Kasumi-1 (cell line): ENCODE data around the gene BIRC5.
A peak's percentile ranks its signal among the peaks of the same experiment; 100 is the strongest.

Experiments
- DNase-seq, 2 experiments: peaks; one replicate each; lab custom pipeline; 2025; lab: John Stamatoyannopoulos, UW

BIRC5 gene

DNA sequence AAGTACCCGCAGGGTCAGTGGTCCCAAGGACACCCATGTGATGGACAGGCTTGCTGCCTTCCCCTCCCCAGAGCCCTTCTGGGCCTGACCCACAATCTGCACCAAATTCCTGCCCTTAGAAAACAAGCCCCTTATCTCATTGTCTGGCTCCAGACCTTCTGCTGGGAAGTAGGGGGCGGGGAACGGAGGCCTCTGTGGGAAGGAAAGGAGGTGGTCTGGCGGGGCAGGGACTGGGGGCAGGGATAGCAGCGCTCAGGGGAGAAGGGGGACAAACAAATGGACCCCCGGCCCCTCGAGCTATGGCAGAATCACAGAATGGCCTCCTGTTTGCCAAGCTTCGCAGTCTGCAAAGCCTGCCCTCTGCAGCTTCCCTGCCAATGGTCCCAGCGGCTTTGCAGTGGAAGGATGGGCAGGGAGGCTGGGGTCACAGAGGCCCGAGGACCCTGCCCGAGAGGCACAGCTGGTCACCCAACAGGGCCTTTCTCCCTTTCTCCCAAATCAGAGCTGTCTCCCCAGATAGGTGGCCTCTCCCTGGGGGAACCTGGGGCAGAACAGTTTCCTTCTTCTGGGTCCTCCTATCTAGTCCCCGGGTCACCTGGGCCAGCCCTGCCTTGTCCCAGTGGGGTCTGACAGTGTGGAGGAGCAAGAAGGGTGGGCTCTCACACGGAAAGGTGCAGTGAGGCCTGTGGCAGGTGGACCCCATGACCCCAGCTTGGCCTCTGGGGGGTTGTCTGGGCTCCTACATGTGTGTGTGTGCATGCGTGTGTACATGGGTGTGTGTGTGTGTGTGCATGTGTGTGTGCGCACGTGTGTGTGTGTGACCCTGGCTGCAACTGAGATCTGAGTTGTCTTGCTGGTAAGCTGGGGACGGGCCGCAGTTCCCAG lies 42.9 kb downstream of the BIRC5 start:
- DNase-seq = no peak

DNA sequence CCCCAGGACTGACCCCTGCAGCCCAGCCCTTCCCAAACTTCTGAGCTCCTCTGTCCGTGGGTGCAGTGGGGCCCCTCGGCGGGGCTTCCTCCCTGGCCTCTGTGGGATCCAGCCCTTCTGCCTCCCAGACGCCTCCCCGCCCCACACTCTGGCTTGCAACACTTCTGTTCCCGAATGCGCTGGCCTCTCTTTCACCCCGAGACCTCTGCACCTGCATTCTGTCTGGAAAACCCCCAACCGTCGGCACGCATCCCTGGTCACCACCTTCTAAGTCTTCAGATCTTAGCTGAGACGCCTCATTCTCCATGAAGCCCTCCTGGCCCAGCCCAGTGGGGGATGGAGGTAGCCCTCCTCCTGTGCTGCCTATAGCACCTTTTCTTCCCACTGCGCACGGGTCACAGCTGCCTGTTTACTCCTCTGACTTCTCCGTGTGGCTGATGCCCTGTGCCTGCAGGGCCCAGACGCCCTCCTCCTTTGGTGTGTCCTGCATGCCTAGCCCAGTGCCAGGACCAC lies 43.8 kb downstream of the BIRC5 start:
- peak; percentile 47 to 49 for DNase-seq

DNA sequence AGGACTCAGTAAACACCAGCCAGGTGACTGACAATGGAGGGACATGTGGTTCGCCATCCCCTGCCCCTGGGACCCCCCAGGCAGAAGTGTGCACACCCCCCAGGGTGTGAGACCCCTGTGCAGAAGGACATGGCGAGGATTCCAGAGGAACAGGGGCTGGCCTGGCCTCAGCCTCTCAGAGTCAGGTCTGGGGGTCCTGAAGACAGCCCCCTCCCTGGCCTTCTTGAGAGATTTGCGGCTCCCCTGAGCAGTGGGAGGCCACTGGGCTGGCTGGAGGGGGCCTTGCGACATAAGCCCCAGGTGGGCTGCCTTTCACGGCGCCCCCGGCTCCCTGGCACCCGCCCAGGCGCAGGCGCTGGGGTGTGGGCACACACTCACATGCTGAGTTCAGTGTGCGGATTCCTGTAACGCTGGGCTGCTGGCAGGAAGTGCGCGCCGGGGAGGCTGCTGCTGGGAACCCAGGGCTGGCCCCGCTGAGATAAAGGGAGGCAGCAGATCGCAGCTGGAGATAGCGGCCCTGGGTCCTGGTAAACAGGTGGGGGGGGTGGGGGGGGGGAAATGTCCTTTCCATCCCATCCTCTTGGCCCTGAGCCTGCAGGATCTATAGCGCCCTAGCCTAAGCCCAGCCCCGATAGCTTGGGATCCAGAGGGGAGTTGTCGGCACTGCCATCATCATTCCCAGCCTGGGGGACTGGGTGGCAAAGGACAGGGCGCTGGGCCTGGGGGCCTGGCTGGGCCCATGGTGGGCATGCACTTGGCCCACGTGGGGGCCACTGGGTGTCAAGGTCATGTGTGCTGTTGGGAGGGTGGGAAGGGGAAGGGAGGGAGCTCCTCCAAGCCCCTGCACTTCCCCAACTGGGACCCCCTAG lies 44.5 kb downstream of the BIRC5 start:
- DNase-seq = peak; percentile 84 to 87

DNA sequence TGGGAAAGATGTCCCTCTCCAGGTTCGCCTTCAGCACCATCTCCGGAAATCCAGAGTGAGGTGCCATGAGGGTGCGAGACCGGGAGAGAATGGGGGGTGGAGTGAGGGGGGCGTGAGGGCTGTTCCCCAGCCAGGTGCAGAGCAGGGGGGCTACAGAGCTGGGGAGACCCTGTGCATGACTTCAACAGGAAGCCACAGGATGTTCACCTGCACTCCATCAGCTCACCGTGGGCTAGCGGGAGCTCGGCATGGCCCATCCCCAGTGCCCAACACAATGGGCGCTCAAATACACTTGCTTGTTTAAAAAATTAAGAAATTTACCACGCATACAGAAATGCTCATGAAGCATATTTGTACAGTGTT lies 45.1 kb downstream of the BIRC5 start:
- DNase-seq = no peak

DNA sequence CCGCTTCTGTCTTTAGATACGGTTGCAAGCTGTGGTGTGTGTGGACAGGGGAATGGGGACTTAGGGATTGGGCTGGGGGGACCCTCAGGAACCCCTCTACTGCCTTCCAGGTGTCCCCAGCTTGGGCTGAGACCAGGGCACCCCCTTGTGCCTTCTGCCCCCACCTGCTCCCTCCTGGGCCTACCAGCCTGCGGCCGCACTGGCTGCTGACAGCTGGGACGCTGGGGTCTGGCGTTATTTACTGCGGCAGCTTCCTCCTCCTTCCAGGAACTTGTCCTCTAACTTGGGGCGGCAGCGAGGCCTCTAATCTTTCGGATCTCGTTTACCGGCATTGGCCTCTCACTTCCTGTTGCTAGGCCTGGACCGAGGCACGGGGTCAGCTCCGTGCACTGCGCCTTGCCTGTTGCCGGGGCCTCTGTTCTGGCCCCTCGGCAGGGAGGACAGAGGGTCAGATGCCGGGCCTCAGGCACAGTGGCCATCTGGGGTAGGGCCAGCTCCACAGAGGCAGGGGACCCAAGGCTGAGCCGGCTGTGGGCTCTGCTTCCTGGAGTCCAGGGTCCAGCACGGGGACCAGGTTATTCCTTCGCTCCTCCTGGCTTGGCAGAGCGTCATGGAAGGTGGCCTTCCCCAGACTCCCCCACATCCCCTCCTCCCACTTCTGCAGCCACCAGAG lies 49.1 kb downstream of the BIRC5 start:
- no peak for DNase-seq

DNA sequence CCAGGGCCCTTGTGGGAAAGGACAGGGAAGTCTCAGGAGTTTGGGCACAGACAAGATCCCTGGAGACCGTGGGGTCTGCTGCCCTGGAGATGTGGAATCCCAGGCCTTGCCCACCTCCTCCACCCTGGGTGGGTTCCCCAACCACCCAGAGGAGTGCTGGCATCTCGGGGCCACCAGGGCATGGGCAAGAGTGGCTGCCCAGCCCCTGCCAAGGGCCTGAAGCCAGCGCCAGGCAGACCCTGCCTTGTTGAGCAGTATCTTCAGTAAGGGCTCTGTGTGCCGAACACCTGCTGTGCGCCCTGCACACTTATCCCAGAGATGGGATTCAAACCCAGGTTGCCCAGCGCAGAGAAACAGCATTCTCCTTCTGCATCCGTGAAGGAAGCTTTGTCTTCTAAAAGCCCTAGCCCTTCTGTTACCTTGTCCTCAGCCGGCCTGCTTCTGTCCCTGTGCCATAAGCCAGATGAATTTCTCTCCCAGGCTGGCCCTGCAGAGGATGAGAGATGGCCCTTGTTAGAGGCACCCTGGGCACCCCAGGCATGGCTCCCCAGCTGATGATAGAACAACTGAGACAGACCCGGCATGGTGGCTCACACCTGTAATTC lies 49.8 kb downstream of the BIRC5 start:
- DNase-seq = no peak

DNA sequence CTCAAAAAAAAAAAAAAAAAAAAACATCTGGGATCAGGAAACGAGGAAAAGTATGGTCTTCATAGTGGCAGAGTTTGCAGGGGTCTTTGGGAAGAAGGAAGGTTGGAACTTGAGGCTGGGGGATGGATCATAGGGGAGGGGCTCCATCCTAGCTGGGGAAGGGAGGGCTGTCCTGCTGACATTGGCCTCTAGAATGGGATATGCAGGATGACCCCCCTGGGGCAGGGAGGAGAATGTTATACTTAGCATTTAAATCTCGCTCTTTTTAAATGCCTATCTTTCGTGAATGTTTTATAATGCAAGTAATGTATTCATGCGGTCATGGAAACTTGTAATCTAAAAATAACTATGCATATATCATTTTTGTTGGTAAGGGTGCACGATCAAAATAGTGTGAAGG lies 50.5 kb downstream of the BIRC5 start:
- DNase-seq = no peak

DNA sequence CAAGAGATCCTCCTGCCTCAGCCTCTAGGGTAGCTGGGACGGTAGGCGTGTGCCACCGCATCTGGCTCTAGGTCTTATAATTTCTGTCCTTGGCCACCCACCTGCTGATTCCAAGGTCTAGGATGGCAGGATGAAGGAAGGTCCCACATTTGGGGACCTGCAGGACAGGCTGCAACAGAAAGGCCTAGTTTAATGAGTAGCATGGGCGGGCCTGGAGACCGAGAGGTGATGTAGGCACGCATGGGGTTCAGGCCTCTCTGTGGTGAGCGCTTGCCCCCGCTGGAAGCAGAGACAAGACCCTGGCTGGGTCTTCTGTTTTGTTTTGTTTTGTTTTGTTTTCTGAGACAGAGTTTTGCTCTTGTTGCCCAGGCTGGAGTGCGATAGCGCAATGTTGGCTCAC lies 51.1 kb downstream of the BIRC5 start:
- DNase-seq = no peak

DNA sequence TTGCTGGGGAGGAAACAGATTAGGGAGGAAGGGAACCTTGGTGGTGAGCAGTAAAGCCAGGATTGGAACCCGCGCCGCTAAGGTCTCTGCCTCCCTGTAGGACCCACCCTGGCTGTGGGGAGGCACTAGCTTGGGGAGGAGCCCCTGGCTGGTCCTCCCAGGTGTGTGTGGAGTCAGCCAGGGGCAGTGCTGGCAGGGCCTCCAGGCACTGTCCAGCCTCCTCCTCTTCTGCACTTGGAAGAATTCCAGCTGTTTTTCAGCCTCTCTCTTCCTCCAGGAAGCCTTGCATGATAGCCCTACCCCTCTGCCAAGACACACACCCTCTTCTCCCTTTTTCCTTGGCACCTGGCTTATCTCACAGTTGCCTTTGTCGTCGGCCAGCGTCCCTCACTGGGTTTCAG lies 52.2 kb downstream of the BIRC5 start:
- DNase-seq = no peak

DNA sequence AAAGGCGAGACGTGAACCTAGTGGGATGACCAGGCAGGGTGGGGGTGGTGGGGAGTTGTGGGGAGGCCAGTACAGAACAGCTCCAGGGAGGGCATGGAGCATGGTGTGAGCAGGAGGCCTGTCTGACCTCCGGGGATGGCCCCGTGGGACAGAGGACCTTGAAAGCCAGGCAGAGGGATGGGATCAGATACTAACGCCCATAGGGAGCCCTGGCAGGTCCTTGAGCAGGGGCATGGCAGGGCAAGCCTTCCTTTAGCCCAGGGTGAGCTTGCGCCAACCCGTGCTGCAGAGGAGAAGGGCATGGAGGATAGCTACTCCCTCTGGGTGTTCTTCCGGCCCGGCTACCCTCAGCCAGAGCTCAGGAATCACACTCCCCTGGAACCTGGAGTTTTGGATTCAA lies 52.7 kb downstream of the BIRC5 start:
- DNase-seq = no peak

DNA sequence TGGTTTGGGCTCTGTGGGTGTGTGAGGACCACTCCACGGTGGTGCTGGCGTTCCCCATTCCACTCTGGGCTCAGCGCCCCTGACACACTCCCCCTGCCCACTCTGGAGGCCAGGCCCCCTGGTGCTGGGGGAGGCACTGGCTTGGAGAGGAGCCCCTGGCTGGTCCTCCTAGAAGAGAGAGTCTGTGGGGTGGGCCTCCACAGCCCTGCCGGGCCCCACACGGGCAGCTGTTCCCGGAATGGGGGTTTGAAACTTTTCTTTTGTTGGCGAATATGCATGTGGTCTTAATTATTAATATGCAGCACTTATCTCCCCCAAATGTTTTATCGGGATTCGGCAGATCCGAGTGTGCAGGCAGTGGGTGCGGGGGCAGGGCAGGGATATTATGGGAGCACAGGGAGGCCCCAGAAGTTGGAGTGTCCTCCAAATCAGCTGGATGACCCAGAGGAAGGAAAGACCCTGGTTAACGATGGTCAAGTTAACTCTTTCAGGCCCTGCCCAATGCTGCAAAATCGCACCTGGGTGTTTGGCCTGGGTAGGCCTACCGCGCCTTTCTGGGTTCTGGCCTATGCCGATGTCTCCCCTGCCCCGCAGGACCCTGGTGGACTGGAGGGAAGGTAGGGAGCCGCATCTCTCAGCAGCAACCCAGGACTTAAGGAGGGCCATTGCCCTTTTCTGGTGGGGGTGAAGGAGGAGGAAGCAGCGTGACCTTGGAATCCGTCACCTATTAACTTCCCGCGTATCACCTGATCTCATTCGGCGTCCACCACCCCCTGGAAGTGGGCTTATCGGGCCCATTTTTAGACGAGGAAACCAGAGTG lies 53.4 kb downstream of the BIRC5 start:
- no peak for DNase-seq

DNA sequence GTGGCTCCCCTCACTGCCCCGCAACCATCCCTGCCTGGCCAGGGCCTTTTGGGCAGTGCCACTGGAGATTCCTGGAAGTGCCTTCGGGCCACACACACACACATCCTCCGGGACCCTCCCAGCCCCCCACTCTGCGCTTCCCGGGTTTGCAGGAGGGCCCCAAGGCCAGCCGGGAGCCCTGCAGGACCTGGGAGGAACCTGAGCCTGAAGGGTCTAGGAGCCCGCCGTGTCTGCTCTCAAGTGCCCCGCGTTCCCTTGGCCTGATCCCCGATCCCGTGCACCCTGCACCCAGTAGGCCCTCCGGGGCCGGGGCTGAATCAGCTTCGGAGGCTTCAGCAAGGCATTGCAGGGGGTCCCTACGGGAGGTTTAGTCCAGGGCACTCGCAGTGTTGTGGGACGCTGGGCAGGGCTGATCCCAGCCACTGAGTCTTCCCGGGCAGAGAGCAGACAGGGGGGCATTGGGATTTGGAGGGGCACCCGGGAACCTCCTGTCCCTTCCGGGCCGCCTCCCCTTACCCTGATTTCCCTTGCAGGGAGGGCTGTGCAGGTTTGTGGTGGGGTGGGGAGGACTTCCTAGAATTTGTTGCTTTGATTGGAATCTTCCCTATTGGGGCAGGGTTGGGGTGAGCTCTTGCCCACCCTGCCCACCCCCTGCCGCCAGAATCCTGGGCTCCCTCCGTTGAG lies 54.3 kb downstream of the BIRC5 start:
- DNase-seq = no peak

DNA sequence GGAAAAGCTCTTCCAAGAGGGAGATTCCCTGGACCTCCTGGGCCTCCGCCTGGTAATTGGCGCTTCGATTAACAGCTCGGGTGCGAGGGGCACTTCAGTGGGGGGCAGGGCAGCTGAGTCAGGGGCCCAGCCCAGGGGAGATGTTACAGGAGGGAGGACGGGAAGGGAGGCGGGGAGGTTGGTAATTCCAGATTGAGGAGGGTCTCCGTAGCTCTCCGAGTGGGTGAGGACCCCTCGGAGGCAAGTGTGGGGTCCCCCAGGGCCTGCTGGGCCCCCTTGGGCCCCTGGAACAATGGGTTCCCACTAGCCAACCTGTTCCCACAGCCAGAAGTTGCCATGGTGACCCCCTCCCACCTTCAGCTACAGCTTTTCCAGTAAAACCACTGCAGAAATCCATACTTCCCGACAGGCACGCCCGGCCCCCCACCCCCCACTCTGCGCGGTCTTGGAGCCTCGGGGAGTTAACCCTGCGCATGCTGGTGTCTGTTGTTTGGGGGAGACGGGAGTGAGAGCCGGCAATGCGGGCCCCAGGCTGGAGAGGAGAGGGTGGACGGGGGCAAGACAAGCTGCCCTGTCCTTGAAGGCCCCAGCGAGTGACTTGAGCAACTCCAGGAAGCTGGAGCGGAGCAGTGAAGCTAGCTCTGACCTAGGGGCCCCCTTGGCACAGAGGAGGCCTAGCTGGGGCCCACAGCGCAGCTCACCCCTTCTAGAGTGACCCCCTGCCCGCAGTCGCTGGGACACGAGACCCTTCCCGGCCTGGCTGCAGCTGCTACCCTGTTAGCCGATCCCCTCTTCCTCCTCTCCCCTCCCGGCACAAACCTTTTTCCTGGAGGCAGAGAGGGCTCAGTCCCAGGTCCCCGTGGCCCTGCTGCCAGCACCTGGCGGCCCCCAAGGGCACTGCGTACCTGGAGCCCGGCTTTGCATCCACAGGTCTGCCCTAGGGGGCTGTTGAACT lies 55.2 kb downstream of the BIRC5 start:
- DNase-seq = no peak

DNA sequence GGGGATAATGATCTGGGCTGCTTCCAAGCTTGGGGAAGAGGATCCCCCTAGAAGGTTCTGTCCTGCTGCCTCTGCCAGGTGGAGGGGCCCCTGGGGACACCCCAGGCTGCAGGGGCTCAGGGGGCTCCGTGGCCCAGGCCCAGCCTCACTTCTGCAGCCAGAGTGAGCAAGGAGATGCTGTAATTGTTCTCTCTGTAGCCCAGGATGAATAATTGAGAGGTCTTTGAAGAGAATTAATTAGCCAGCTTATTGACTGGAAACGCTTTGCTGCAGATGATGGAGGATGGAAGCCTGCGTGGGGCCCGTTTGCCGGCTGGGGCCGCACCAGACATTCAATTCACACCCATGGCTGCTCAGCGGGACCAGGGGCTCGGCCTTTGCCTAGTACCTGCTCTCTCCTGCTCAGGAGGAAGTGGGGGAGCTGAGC lies 55.9 kb downstream of the BIRC5 start:
- no peak for DNase-seq

DNA sequence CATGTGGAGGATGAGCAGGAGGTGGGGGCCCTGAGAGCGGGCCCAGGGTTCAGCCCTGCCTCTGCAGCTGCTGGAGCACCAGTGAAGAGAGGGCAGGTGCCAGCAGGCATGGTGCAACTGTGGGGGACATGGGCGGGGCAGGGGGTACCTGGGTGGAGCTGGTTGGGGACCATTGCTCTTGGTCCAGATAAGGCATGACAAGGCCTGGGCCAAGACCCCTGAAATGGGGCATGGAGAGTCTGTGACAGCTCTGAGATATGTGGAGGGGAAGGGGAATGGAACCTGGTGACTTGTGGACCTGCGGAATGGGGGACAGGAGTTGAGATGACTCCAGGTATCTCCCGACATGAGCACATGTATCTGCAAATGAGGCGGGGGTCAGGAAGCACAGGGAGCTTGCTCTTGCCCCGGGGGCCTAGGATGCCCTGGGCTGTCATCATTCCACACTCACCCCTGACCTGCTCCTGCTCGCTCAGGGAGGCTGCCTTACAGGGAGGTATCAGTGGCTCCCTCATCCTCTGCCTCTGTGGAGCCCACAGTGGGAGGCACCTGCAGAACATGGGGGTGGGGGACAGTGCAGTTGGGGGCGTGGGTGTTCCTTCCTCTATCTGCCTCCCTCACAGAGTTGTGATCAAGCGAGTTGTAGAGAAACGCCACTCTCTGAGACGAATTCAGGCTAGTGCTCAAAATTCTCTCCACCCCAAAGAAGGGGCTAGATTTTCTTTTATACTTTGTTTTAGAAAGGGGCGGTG lies 57.5 kb downstream of the BIRC5 start:
- DNase-seq = no peak

DNA sequence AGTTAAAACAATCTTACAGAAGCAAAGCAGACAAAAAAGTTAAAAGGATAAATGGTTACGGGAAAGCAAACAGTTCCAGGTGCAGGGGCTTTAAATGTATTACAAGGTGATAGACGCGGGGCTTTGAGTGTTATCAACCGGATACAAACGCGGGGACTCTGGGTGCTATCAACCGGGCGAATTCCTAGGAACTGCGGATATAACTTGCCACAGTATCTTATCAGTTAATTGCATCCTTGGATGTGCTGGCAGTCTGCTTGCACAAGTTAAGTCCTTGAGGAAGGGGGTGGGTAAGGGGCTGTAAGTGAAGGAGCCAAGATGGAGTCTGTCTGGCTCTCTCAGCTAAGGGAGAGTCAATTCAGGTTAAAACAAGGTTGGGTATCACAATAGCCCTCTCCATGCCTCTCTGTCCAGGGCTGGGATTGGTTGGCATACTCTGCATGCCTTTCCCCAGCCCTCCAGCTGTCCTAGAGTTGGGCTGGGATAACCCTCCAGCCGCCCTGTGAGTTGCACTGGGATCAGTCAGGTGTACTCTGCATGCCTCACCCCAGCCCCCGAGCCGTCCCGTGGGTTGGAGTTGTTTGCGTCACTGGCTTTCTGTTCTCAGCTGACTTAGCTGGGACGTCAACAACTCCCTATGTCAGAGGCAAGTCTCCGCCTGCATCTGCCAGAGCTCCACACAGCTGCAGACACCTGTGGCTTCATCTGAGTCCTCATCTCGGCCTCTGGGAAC lies 58.3 kb downstream of the BIRC5 start:
- DNase-seq = no peak

DNA sequence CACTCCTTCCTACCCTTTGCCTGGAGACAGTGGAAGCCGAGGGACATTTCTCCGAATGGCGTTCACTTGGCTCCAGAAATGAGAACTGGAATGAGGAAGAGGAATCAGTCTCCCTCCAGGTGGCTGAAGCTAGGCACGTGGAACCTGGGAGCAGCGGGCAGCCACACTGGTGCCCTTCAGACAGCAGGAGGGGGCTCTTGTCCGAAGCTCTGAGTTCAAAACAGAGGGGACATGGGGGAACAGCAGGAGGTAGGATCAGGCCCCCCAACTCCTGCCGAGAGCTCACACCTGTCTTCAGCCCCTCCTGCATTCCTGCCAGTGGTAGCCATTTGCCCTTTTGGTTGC lies 58.8 kb downstream of the BIRC5 start:
- no peak for DNase-seq

DNA sequence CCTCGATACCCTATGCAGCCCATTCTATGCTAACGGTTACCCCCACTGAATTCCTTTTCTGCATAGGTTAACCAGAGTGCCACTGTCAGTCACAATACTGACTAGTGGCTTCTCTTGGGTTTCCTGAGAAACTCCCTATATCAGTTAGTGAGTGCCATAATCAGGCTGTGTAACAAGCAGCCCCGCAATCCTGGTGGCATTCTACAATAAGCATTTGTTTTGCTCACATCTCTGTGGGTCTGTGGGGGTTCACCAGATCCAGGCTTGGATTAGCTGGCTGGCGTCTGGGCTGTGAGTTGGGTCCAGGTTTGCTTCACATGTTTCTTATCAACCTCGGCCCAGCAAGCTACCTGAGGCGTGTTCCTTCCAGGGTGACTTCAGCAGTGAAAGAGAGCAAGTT lies 59.8 kb downstream of the BIRC5 start:
- DNase-seq = no peak
